Measurements from ENCODE around the gene RHOU. TPM values are rescaled to one million over a fixed set of nuclear protein-coding genes. Genes with fewer than 3 reads are reported as not detected.

RHOU gene
- total and polyA plus RNA-seq, 2 of the 13 experiments (the other 11 are each of a cell fraction or from before 2014, with no cell fraction given), result 11.9 to 18.5 TPM

DNA sequence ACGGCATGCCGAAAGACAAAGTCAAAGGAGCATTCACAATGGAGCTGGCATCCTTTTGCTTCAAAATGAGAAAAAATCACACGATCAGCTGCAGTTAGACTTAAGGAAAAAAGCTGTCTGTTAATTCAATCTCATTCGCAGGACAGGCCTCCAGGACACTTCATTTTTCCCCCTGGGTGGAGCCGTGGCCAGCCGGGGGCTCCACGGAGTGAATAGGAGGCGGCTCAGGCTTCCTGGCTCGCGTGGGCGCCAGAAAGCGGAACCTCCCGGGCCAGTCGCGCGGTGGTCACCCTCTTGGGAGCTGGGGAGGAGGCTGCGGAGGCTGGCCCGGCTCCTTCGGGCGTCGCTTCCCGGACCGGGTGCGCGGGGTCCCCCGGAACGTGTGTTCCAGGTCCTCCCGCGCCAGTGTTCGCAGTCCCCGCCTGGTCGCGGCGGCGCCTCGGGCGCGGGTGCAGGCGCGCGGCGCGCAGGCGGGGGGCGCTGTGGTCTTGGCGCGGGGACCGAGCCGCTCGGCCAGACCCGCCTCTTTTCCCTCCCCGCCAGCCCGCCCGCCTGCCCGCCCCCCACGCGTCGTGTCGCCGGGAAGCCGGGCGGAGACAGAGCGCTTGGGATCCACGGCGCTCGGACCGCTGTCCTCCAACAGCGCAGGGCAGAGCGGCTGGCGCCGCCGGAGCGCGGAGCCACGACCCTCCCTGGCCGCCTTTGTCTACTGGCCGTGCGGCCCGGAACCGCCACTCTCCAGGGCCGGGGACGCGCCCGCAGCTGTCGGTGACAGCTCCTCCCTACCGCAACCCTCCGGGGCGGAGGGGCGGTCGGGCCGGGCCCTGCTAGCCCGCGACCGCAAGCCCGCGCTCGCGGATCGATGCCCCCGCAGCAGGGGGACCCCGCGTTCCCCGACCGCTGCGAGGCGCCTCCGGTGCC lies at the start of gene RHOU (continued):
- TF ChIP-seq, protein P1, sequence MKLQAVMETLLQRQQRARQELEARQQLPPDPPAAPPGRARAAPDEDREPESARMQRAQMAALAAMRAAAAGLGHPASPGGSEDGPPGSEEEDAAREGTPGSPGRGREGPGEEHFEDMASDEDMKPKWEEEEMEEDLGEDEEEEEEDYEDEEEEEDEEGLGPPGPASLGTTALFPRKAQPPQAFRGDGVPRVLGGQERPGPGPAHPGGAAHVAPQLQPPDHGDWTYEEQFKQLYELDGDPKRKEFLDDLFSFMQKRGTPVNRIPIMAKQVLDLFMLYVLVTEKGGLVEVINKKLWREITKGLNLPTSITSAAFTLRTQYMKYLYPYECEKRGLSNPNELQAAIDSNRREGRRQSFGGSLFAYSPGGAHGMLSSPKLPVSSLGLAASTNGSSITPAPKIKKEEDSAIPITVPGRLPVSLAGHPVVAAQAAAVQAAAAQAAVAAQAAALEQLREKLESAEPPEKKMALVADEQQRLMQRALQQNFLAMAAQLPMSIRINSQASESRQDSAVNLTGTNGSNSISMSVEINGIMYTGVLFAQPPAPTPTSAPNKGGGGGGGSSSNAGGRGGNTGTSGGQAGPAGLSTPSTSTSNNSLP (IDR thresholded peaks at IDR 0.05; ENCODE audit: low read depth, low read length), result no peak
- TF ChIP-seq CEBPG (CRISPR knock-in tag; IDR thresholded peaks at IDR 0.05), result no peak
- TF ChIP-seq MNT (IDR thresholded peaks at IDR 0.05), result no peak
- no peak for TF ChIP-seq ZKSCAN1 (IDR thresholded peaks at IDR 0.05; ENCODE audit: low read length)
- no peak for TF ChIP-seq SMAD3 (CRISPR knock-in tag; IDR thresholded peaks at IDR 0.05)
- no peak for TF ChIP-seq SNAPC4 (CRISPR knock-in tag; IDR thresholded peaks at IDR 0.05)
- TF ChIP-seq ZNF44 (CRISPR knock-in tag; IDR thresholded peaks at IDR 0.05), result no peak
- no peak for TF ChIP-seq TRIM22 (IDR thresholded peaks at IDR 0.05)
- TF ChIP-seq MZF1 (CRISPR knock-in tag; IDR thresholded peaks at IDR 0.05; ENCODE audit: borderline replicate concordance), result no peak
- TF ChIP-seq, protein P2, sequence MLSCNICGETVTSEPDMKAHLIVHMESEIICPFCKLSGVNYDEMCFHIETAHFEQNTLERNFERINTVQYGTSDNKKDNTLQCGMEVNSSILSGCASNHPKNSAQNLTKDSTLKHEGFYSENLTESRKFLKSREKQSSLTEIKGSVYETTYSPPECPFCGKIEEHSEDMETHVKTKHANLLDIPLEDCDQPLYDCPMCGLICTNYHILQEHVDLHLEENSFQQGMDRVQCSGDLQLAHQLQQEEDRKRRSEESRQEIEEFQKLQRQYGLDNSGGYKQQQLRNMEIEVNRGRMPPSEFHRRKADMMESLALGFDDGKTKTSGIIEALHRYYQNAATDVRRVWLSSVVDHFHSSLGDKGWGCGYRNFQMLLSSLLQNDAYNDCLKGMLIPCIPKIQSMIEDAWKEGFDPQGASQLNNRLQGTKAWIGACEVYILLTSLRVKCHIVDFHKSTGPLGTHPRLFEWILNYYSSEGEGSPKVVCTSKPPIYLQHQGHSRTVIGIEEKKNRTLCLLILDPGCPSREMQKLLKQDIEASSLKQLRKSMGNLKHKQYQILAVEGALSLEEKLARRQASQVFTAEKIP (CRISPR knock-in tag; IDR thresholded peaks at IDR 0.05; ENCODE audit: borderline replicate concordance), result no peak
- no peak for TF ChIP-seq MAFK (conservative IDR thresholded peaks at IDR 0.05 in 1 of 2, IDR thresholded peaks at IDR 0.05 in 1 of 2; ENCODE audit: low read length in 2 of 2)
- TF ChIP-seq ZNF879 (CRISPR knock-in tag; IDR thresholded peaks at IDR 0.05), result no peak
- TF ChIP-seq ZNF274 (CRISPR knock-in tag; IDR thresholded peaks at IDR 0.05), result 0 out of 2 replicates have a peak, but pooled peaks have one; percentile 6
- no peak for TF ChIP-seq HNRNPH1 (optimal IDR thresholded peaks at IDR 0.05; ENCODE audit: low read depth, low read length)
- TF ChIP-seq ZNF20 (CRISPR knock-in tag; IDR thresholded peaks at IDR 0.05), result no peak
- no peak for TF ChIP-seq ZNF441 (CRISPR knock-in tag; IDR thresholded peaks at IDR 0.05; ENCODE audit: borderline replicate concordance)
- TF ChIP-seq BATF2 (CRISPR knock-in tag; IDR thresholded peaks at IDR 0.05), result no peak

All from HepG2 (cell line).